GM18505 (cell line): ENCODE data around the gene DDB1.

Experiments
- ATAC-seq: cut with Tn5 transposase; IDR thresholded peaks from one replicate; pipeline ENCODE4 v1.9.1; 2021; ENCODE audit not compliant: unreplicated experiment
- POLR2A ChIP-seq: IDR thresholded peaks from 4 replicates; pipeline ENCODE4 v1.6.1; 2011; ENCODE audit warnings: borderline replicate concordance; ENCODE audit not compliant: insufficient read depth, insufficient read length; ENCODE audit errors: extremely low read depth

DDB1 gene

DNA sequence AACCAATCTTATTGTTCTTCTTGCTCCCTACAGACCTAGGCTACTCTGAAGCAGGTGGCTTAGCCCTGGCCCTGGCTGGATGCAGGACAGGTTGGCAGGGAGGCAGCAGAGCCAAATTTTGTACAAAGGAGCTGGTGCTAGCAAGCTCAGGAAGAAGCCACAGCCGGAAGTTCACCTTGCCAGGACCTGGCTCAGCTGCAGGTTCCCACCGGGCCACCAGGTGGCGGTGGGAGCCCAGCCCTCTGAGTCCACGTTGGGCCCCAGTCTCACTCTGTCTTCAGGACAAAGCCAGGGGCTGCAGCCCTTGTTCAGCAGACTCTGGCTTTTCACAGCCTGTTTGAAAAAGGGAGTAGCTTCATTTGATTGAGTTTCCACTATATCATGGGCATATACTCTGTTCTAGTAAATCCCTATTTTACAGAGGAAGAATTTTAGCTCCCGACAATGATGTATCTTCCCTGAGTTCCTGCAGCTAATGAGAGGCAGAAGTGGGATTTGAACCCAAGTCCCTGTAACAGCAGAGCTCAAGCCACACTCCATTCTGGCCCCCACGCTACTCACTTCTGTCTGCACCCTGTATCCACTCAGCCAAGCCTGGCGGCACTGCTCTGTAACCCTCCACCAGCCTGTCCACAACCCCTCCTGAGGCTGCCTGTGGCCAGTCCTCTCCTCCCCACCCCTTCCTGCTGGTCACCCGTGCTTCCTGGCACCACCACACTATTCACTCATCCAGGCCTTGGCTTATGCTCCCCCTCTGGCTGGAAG is 3.4 kb upstream of the DDB1 start:
- peak; percentile 49 for ATAC-seq
- TF ChIP-seq POLR2A, result peak; percentile 34

DNA sequence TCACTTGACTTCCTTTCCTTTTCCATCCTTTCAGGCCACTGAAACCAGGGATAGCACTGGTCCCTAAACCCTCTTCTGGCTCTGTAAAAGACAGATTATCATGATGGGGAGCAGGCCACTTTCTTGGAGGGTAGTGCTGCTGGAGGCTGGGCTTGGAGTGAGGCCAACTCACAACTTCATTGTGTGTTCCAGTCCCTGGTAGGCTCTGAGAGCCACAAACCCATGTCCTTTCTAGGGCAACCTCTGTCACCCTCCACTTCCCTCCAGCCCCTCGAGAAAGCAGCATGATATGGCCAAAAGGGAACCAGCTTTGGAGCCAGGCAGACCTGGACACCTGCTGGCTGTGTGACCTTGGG is 2.4 kb upstream of the DDB1 start:
- no peak for TF ChIP-seq POLR2A
- no peak for ATAC-seq

DNA sequence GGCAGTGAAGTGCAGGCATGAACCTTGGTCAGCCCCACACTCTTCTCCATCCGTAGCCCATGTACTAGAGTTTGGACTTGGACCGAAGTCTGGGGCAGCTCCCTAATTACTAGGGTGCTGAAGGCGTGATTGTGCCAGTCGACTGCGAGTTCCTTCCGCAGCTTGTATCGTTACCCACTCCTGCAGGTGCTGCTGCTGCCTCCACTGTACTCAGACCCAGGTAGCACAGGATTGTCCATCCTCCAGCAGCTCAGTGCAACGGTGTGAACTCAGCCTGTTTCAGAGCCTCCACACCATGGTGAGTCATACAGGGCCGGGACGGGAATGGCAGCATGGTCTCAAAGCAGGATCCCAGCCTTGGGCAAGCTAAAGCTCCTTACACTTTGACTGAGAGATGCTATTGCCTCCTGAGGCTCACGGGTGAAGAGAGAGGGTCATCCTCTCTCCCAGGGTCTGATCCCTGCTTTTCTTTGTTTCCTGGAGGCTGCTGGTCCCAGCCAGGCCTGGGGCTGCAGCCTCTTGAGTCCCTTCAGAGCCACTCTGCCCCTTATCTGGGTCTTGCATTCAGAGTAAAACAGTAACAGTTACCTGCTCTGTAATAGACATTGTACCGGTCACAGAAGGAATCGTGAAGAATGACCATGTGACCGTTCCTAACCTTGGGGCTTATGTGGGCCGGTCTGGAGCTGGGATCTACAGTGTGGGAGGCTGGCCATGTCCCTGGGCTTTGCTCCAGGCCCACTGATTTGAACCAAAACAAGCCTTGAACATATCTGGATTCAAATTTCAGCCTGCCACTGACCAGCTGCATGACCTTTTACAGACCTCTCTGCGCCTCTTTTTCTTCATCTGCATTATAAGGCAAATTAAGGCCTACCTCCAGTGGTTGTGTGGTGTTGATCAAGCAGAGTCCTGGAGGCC is 1.8 kb upstream of the DDB1 start:
- no peak for TF ChIP-seq POLR2A
- ATAC-seq, result no peak

DNA sequence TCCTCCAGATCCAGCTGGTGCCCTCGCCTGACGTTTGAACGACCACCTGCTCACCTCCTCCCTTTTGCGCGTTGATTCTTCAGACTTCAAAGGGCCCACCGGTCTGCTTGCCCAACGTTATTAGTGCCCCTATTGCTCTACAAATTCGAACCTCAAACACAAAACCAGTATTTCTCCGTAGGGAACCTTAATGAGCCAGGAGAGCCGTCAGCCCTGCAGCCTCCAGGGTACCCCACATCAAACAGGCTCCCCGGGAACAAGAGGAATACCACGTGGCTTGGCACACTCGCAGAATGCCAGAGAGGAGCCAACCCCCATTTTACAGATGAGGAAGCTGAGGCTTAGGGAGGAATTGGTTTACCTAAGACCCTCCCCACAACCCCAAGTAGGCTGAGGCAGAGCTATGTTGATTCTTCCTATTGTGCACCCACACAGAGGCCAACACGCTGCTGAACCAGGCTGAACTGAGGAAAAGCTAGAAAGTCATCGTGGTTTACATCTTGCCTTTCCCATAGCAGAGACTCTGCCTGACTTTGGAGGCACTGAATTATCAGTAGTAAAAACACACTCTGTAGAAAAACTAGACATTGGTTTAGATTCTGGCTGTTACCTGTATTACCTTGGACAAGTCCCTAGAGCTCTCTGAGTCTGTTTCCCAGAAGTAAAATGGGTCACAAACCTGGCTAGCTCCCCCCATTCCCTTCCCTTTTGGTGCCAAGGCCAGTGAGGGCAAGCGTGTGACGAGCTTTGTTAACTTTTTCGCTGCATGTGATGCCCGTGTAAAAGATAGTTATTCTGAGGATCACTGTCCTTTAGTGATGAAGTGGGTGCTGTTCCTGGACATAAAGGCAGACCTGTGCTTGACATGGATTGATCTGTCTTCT is 887 bp upstream of the DDB1 start:
- no peak for ATAC-seq

DNA sequence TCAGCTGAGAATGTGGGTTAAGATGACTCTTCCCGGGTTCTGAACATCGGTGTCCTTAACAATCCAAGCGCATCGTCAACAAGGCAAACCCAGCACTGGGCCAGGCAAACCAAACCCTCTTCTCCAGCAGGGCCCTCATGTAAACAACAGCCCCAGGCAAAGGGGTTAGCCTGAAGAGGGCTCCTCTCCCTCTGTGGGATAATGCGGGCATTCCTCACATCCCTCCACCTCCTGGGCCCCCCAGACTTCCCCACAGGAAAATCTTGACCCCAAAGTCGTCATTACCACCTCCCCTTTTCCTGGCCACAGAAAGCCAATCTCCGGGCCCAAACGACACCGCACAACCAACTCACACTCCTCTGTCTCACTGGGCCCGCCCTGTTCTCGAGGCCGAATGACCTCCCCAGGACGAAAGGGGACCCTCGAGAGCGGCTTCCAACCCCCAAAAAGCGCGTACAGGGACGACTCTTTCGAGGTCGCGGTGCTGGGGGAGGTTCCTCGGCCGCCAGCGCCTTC is 566 bp downstream of the DDB1 start:
- ATAC-seq, result no peak
- TF ChIP-seq POLR2A, result no peak

More for the DNA sequence above, 887 bp upstream of the DDB1 start:
- TF ChIP-seq POLR2A, result no peak

DNA sequence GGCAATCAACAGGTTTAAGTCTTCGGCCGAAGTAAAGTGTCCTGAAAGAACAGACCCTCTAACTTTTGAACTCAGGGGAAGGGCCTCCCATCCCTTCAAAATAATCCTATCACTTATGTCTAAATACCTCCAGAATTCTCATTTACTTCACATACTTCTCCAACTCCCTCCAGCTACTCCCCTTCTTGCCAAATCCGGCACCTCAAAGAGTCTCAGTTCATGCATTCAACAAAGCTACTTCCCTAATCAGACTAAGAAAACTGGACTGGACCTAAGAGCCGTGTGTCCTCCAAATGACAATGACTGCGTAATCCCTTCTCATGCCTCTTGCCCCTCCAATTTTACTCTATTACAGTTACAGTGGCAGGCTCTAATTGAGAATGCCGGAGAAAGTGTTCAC is 1.3 kb downstream of the DDB1 start:
- no peak for TF ChIP-seq POLR2A
- no peak for ATAC-seq

DNA sequence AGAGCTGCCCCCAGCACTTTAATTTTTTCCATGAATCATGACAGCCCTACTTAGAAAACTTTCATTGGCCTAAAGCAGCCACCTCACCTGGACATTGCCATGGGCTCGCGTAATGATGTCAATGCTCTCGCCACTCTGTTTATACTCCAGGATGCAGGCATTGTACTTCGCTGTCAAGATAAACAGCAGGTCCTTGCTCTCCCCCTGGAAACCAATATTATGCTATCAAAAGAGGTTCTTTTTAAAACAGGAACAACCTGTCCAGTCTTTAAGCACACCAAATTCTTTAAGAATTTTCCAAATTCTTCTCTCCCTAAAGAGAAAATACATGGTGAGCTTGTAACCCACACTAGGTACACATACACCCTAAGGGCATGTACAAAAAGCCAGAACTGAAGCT is 3.0 kb downstream of the DDB1 start:
- no peak for TF ChIP-seq POLR2A
- ATAC-seq, result no peak

DNA sequence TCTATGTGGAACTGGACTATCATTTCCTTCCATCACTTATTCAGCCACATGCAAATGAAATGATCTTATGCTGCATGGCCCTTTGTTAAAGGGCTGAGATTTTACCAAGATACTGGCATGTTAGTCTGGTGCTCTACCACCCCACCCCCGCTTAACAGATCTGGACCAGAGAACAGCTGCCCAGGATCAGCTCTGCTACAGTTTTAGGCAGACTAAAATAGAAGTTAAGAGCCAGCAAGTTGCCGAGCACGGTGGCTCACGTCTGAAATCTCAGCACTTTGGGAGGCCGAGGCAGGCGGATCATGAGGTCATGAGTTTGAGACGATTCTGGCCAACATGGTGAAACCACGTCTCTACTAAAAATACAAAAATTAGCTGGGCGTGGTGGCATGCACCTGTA is 4.6 kb downstream of the DDB1 start:
- TF ChIP-seq POLR2A, result no peak
- no peak for ATAC-seq

DNA sequence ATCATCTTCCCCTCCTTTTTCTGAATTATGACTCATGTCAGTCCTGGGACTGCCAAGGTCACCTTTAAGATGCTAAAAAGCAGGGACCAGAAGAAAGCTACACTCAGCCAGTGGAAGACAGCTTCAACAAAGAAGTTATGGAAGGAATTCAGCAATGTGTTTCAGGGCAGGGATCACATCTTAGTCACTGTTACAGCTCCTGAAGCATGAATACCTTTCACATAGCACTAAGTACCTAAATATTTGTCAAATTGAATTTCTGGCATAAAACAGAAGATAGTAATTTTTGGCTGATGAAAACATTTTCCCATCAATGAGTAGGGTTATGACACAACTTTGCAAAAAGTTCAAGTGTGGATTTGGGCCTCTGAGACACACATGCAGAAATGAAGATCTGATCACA is 5.2 kb downstream of the DDB1 start:
- no peak for ATAC-seq
- no peak for TF ChIP-seq POLR2A

DNA sequence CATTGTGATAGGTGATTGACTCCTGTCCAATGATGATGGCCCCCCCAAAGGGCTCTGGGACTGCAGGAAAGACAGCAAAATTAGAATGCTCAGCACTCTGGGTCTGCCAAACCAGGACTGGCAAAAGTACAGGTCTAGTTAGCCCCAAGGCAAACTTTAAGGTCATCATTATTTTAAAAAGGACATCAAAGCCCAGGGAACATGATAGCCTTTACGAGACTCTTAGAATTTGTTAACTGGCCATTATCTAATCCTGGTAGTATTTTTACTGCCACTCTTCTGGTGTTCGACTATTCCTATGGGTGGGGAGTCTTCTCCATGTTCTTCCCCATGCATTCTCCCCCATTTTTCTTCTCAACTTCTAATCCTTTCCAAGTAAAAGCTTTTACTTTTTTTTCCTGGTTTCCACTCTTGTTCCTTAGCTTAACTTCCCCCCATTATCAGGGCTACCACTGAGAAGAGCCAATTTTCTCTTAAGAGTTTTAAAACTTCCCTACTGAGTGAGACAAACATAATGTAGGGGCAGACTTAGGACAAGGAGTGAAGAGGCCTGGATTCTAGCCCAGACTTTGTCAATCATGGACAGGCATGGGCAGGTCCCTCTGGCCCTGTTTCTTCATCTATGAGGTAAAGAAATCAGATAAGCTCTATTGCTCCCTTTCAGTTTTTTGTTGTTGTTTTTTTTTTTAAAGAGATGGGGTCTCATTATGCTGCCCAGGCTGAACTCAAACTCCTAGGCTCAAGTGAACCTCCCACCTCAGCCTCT is 7.1 kb downstream of the DDB1 start:
- TF ChIP-seq POLR2A, result no peak
- ATAC-seq, result no peak

DNA sequence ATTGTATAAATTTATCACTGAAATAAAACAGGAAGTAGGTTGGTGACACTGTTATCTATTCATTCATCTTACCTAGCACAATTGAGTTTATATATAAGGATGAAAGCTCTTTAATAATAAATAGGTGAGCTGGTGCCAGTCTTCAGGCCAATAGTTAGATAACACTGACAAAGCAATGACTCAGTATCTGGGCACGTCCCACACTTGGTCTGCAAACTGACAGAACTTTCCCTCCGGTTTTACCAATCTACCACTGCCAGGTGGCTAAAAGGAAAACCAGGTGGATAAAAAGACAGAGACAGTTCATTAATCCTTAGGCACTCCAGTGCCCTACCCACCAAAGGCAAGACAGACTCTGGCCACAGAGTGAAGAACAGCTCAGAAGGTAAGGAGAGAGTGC is 17.6 kb downstream of the DDB1 start:
- no peak for TF ChIP-seq POLR2A
- ATAC-seq, result no peak

DNA sequence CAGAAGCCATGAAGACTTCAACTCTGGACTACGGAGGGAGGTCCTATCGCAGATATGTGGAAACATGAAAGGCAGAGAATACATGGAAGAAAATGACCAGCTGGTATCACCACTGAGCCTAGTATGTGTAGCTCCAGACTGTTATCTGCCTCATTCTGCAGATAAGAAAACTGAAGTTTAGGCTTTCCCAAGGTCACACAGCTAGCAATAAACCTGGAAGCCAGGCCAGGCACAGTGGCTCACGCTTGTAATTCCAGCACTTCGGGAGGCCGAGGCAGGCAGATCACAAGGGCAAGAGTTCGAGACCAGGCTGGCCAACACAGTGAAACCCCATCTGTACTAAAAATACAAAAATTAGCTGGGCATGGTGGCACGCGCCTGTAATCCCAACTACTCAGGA is 22.2 kb downstream of the DDB1 start:
- no peak for ATAC-seq

More for the DNA sequence above, 22.2 kb downstream of the DDB1 start:
- no peak for TF ChIP-seq POLR2A
